NCI-H2029 (cell line): ENCODE data around the gene CTNNAL1.
A peak's percentile ranks its signal among the peaks of the same experiment; 100 is the strongest.
"Not testable (repeated sequence)": the region's sequence is repeated elsewhere in the genome, so short reads cannot be mapped to it uniquely, and the experiment has no call there.

Source experiments
- DNase-seq: peaks from one replicate; lab custom pipeline; 2025; lab: John Stamatoyannopoulos, UW

CTNNAL1 gene

GRCh38 chr9:108933231-108933717 is 80.0 kb downstream of the CTNNAL1 start:
- DNase-seq = no peak

GRCh38 chr9:108928386-108928785 is 84.9 kb downstream of the CTNNAL1 start:
- no peak for DNase-seq

- no peak for DNase-seq
Measured at GRCh38 chr9:108924466-108924865, 88.8 kb downstream of the CTNNAL1 start.

- DNase-seq = no peak
Measured at GRCh38 chr9:108921200-108921599, 92.1 kb downstream of the CTNNAL1 start.

- not testable (repeated sequence) for DNase-seq
Measured at GRCh38 chr9:108920401-108920800, 92.9 kb downstream of the CTNNAL1 start.

- DNase-seq = peak; percentile 5
Measured at GRCh38 chr9:108919517-108919916, 93.8 kb downstream of the CTNNAL1 start.

- DNase-seq = no peak
Measured at GRCh38 chr9:108913391-108913790, 99.9 kb downstream of the CTNNAL1 start.

GRCh38 chr9:108911820-108912219 is 101.5 kb downstream of the CTNNAL1 start:
- DNase-seq = no peak

GRCh38 chr9:108910914-108911313 is 102.4 kb downstream of the CTNNAL1 start:
- DNase-seq = no peak

GRCh38 chr9:108910402-108910801 is 102.9 kb downstream of the CTNNAL1 start:
- DNase-seq = no peak

GRCh38 chr9:108905494-108905893 is 107.8 kb downstream of the CTNNAL1 start:
- DNase-seq = peak; percentile 57

GRCh38 chr9:108904161-108904560 is 109.1 kb downstream of the CTNNAL1 start:
- DNase-seq = peak; percentile 25

- DNase-seq = peak; percentile 51
Measured at GRCh38 chr9:108903420-108904103, 109.7 kb downstream of the CTNNAL1 start.

- no peak for DNase-seq
Measured at GRCh38 chr9:108900176-108900575, 113.1 kb downstream of the CTNNAL1 start.

- not testable (repeated sequence) for DNase-seq
Measured at GRCh38 chr9:108899023-108899695, 114.1 kb downstream of the CTNNAL1 start.

- DNase-seq = peak; percentile 15
Measured at GRCh38 chr9:108897324-108898096, 115.8 kb downstream of the CTNNAL1 start.

- DNase-seq = no peak
Measured at GRCh38 chr9:108894225-108894997, 118.9 kb downstream of the CTNNAL1 start.
